SK-N-SH (cell line): ENCODE data around the gene C3orf70.

Experiments used
- CTCF ChIP-seq: fragments of 200-600 bp; sonication (generic); IDR thresholded peaks from 2 replicates; pipeline ENCODE4 v1.6.1; 2017; ENCODE audit warnings: antibody characterized with exemption, mild to moderate bottlenecking, moderate library complexity
- EP300 ChIP-seq, 2 experiments: IDR thresholded peaks; 2 replicates each; pipeline versions ENCODE4 v1.4.0 to v1.6.1; 2012; ENCODE audit warnings: borderline replicate concordance in 1 of 2, low read depth in 1 of 2, low read length in 1 of 2
- EZH2phosphoT487 ChIP-seq: fragments of 200-600 bp; sonication (generic); IDR thresholded peaks from 2 replicates; pipeline ENCODE4 v1.6.1; 2017; ENCODE audit warnings: low read depth, mixed run types, mild to moderate bottlenecking, antibody characterized with exemption, moderate library complexity, borderline replicate concordance
- MEF2A ChIP-seq: IDR thresholded peaks from 2 replicates; pipeline ENCODE4 v1.4.0; 2012; ENCODE audit warnings: low read depth, borderline replicate concordance
- USF2 ChIP-seq: fragments of 150-350 bp; IDR thresholded peaks from 2 replicates; pipeline ENCODE4 v1.6.1; 2017; ENCODE audit warnings: antibody characterized with exemption, low read length, low read depth, borderline replicate concordance

- TF ChIP-seq MEF2A (no peak), EZH2phosphoT487 (no peak), CTCF (no peak), USF2 (no peak), EP300 (IDR thresholded peaks at IDR 0.05; ENCODE audit: borderline replicate concordance in 1 of 2, low read depth in 1 of 2, low read length in 1 of 2) (no peak)
These were observed 73.2 kb downstream of the C3orf70 start for GRCh38 chr3:185079625-185080024.
